Sigmoid colon (tissue), 7 donors: ENCODE results near the gene NSUN4. TPM values are rescaled to one million over a fixed set of nuclear protein-coding genes. Genes with fewer than 3 reads are reported as not detected.

ENCODE experiments used
- DNase-seq: peaks from one replicate; pipeline ENCODE4 v3.0.0-alpha.2; 2019
- H3K27ac ChIP-seq, 4 donors: fragments of 200-600 bp; sonication (generic); one replicate each; pipeline ENCODE4 v1.5.1; 2016 to 2019; ENCODE audit warnings: mild to moderate bottlenecking in 1 of 4
- H3K27me3 ChIP-seq, 3 donors: fragments of 200-600 bp; sonication (generic); one replicate each; pipeline ENCODE4 v1.5.1; 2019; ENCODE audit warnings: mild to moderate bottlenecking in 1 of 3
- H3K36me3 ChIP-seq, 4 donors: fragments of 200-600 bp; sonication (generic); one replicate each; pipeline ENCODE4 v1.5.1; 2016 to 2019
- H3K4me1 ChIP-seq, 4 donors: fragments of 200-600 bp; sonication (generic); one replicate each; pipeline ENCODE4 v1.5.1; 2017 to 2019
- H3K4me3 ChIP-seq, 4 donors: fragments of 200-600 bp; sonication (generic); one replicate each; pipeline ENCODE4 v1.5.1; 2017 to 2019; ENCODE audit warnings: mild to moderate bottlenecking in 2 of 4, moderate library complexity in 1 of 4
- H3K9me3 ChIP-seq, 4 donors: fragments of 200-600 bp in 3 of 4; sonication (generic) in 3 of 4; one replicate each; pipeline versions ENCODE4 v1.5.1 to v1.6.1; 2013 to 2019
- EP300 ChIP-seq, 4 donors: sonication (generic); formaldehyde crosslinking; IDR thresholded peaks; one replicate each; pipeline ENCODE4 v1.6.1; 2017; ENCODE audit warnings: antibody characterized with exemption in 4 of 4
- POLR2A ChIP-seq, 2 donors: fragments of 450-650 bp; IDR thresholded peaks; one replicate each; pipeline ENCODE4 v1.6.1; 2016; ENCODE audit warnings: antibody characterized with exemption in 2 of 2, mild to moderate bottlenecking in 2 of 2, moderate library complexity in 2 of 2
- POLR2AphosphoS5 ChIP-seq, 4 donors: sonication (generic); formaldehyde crosslinking; IDR thresholded peaks; one replicate each; pipeline ENCODE4 v1.6.1; 2017; ENCODE audit warnings: antibody characterized with exemption in 4 of 4
- WGBS, 2 donors: extraction: QIAGEN DNeasy Blood & Tissue Kit; methylation state at CpG; one replicate each; pipeline ENCODE4 v1.1.7; 2013; 5-methylcytosine and 5-hydroxymethylcytosine counted together
- intact Hi-C: fragments of 100-400 bp; cut with DNase I; formaldehyde crosslinking; loops from one replicate; pipeline ENCODE4 v1.15.1; 2023
- polyA plus RNA-seq, 3 donors: library from polyadenylated mRNA; stranded (reverse); fragments of 200-250 nt; gene quantifications; one replicate each; pipeline ENCODE4 v1.2.3, GENCODE V29; 2013
- total RNA-seq, 4 donors: library from RNA; depleted of rRNA; stranded (reverse); fragments of >200 nt; gene quantifications; one replicate each; pipeline ENCODE4 v1.1.0, GENCODE V29; 2016
- TF ChIP-seq, protein P1 (sequence below), 4 experiments: fragments of 450-650 bp in 3 of 4; fragments of 200-600 bp in 1 of 4; IDR thresholded peaks; one replicate each; pipeline ENCODE4 v1.5.1; 2016 to 2019; ENCODE audit warnings: antibody characterized with exemption in 4 of 4, mild to moderate bottlenecking in 3 of 4, moderate library complexity in 2 of 4
- donor health status: healthy with polysubstance abuse.
- donor health status: Bipolar disorder and iron deficiency.
- donor health status: healthy.

Gene NSUN4
- 10 to 100 TPM; 11.4 to 18.6 (median 15.0) TPM for total RNA-seq
- 10 to 100 TPM in 2 of 3 donors, 1 to 10 TPM in 1; 7.2 to 14.3 (median 10.6) TPM for polyA plus RNA-seq

GRCh38 chr1:46340404-46341221 is at the start of gene NSUN4:
NSUN4 (plus strand) TSS chr1:46340807; CDS start chr1:46340827, 20 bp downstream.
- intact Hi-C loops, result loop anchor here (1.0 kb wide), 1 partner anchor 37 kb away; the partner anchor contains the start of genes LRRC41 and UQCRH
- whole genome bisulfite sequencing, 2 donors, result 0% methylated on average over 53 of the region's 53 CpGs
- peak within 1 kb of the TSS; percentile 93 to 99 (median 96) for H3K27ac ChIP-seq
- peaks cover 0 to 19% (median 12%) of the 10 kb centered on the region in 4 donors for H3K4me1 ChIP-seq
- no peaks in the 10 kb centered on the region for H3K27me3 ChIP-seq
- H3K4me3 ChIP-seq, result peak within 1 kb of the TSS; percentile 60 to 80 (median 70)
- H3K36me3 ChIP-seq, result peaks cover 0 to 16% (median 8%) of the 10 kb centered on the region in 4 donors
- H3K9me3 ChIP-seq, result no peaks in the 10 kb centered on the region
- peak; percentile 98 for DNase-seq
- TF ChIP-seq POLR2A (IDR thresholded peaks at IDR 0.05), result peak; percentile 69 to 82
- TF ChIP-seq POLR2AphosphoS5 (IDR thresholded peaks at IDR 0.05), result peak; percentile 78 to 93 (median 88)
- peak; percentile 95 to 99 (median 98) for TF ChIP-seq EP300 (IDR thresholded peaks at IDR 0.05)
- TF ChIP-seq, protein P1, sequence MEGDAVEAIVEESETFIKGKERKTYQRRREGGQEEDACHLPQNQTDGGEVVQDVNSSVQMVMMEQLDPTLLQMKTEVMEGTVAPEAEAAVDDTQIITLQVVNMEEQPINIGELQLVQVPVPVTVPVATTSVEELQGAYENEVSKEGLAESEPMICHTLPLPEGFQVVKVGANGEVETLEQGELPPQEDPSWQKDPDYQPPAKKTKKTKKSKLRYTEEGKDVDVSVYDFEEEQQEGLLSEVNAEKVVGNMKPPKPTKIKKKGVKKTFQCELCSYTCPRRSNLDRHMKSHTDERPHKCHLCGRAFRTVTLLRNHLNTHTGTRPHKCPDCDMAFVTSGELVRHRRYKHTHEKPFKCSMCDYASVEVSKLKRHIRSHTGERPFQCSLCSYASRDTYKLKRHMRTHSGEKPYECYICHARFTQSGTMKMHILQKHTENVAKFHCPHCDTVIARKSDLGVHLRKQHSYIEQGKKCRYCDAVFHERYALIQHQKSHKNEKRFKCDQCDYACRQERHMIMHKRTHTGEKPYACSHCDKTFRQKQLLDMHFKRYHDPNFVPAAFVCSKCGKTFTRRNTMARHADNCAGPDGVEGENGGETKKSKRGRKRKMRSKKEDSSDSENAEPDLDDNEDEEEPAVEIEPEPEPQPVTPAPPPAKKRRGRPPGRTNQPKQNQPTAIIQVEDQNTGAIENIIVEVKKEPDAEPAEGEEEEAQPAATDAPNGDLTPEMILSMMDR (IDR thresholded peaks at IDR 0.05), result peak; percentile 47 to 62 (median 58)

GRCh38 chr1:46295306-46295705 is 45.3 kb upstream of the NSUN4 start:
- TF ChIP-seq EP300 (IDR thresholded peaks at IDR 0.05) (no peak), POLR2A (IDR thresholded peaks at IDR 0.05) (no peak), POLR2AphosphoS5 (IDR thresholded peaks at IDR 0.05) (no peak)
- TF ChIP-seq, protein P1 (IDR thresholded peaks at IDR 0.05), result no peak
- Histone ChIP-seq H3K9me3 (no peaks in the 10 kb centered on the region), H3K36me3 (peaks cover 12 to 65% (median 42%) of the 10 kb centered on the region in 4 donors), H3K27ac (no peak overlapping the region), H3K27me3 (no peaks in the 10 kb centered on the region), H3K4me1 (peaks cover 0 to 24% (median 12%) of the 10 kb centered on the region in 4 donors), H3K4me3 (no peak overlapping the region)
- no peak for DNase-seq
- WGBS, 2 donors, result 95 to 96% methylated on average over 2 of the region's 2 CpGs
- intact Hi-C loops, result no loop called here

DNA sequence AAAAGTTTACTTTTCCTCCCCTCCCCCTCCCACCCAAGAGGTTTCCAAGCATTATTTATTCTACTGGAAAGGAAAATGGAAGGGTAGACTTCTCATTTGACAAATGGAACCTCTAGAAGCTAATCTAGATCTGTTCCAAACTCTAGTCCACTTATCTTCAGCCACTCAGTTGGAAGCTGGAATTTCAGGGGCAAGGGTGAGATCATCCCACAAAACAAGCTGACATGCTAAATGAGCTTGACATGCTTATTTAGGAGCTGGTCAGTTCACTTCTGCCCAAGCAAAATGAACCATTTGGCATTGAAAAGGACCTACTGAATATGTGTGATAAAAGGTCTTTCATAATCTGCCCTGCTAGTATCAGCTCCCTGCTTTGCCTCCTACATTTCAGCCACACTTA is 42.2 kb upstream of the NSUN4 start:
- Histone ChIP-seq H3K4me3 (no peak overlapping the region), H3K27me3 (no peaks in the 10 kb centered on the region), H3K27ac (peak overlapping the region in 2 of 4 donors; percentile 15 to 24), H3K36me3 (peaks cover 12 to 47% (median 39%) of the 10 kb centered on the region in 4 donors), H3K9me3 (no peaks in the 10 kb centered on the region), H3K4me1 (peaks cover 0 to 36% (median 27%) of the 10 kb centered on the region in 4 donors)
- DNase-seq, result no peak
- intact Hi-C loops, result no loop called here
- TF ChIP-seq, protein P1 (IDR thresholded peaks at IDR 0.05), result no peak
- no peak for TF ChIP-seq POLR2A (IDR thresholded peaks at IDR 0.05)
- TF ChIP-seq EP300 (IDR thresholded peaks at IDR 0.05), result no peak
- TF ChIP-seq POLR2AphosphoS5 (IDR thresholded peaks at IDR 0.05), result no peak

GRCh38 chr1:46300673-46301405 is 39.8 kb upstream of the NSUN4 start:
- Histone ChIP-seq H3K4me3 (peak overlapping the region; percentile 64 to 98 (median 83)), H3K4me1 (peaks cover 0 to 53% (median 43%) of the 10 kb centered on the region in 4 donors), H3K27me3 (no peaks in the 10 kb centered on the region), H3K36me3 (peaks cover 12 to 23% (median 22%) of the 10 kb centered on the region in 4 donors), H3K27ac (peak overlapping the region; percentile 92 to 99 (median 98)), H3K9me3 (no peaks in the 10 kb centered on the region)
- intact Hi-C loops, result no loop called here
- DNase-seq, result peak; percentile 73
- TF ChIP-seq EP300 (IDR thresholded peaks at IDR 0.05), result no peak
- TF ChIP-seq, protein P1 (IDR thresholded peaks at IDR 0.05), result no peak
- no peak for TF ChIP-seq POLR2A (IDR thresholded peaks at IDR 0.05)
- TF ChIP-seq POLR2AphosphoS5 (IDR thresholded peaks at IDR 0.05), result no peak
- WGBS, 2 donors, result 56 to 61% methylated on average over 6 of the region's 6 CpGs
